ENCODE measurements around the gene ZSWIM3.

ZSWIM3 gene

DNA sequence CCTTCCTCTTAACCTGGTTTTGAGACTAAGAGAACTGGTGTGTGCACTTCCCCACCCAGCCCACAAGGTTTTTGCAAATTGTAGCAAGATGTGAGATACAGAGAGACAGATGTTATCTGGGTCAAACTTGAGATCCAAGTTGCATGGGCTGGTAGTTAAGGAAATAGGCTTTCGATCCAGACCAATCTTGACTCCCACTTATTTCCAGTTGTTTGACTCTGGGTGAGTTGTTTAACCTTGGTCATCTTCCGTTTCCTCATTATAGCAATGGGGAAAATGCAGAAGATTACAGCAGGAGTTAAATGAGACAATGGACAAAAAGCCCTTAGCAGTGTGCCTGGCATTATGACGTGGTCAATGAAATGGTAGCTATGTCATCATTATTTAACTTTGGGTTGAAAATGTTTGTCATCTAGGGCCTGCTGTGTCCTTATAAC lies 22.1 kb upstream of the ZSWIM3 start:
- H3K9me3 ChIP-seq (ENCODE audit: control insufficient read depth, insufficient read depth, low read length): no peaks in the 10 kb centered on the region
- no peak overlapping the region for H3K4me2 ChIP-seq (ENCODE audit: low read length)
- H3K27me3 ChIP-seq (ENCODE audit: control insufficient read depth, low read length): peaks cover 23% of the 10 kb centered on the region
- H3K9me2 ChIP-seq (replicated peaks; ENCODE audit: control insufficient read depth, low read length): no peaks in the 10 kb centered on the region
- H3F3A ChIP-seq (ENCODE audit: control insufficient read depth, insufficient read depth): 0 out of 2 replicates have a peak, but pooled peaks cover 2% of the 10 kb centered on the region
- H3K36me3 ChIP-seq (ENCODE audit: control insufficient read depth, low read length): no peaks in the 10 kb centered on the region
- TF ChIP-seq, protein P1, sequence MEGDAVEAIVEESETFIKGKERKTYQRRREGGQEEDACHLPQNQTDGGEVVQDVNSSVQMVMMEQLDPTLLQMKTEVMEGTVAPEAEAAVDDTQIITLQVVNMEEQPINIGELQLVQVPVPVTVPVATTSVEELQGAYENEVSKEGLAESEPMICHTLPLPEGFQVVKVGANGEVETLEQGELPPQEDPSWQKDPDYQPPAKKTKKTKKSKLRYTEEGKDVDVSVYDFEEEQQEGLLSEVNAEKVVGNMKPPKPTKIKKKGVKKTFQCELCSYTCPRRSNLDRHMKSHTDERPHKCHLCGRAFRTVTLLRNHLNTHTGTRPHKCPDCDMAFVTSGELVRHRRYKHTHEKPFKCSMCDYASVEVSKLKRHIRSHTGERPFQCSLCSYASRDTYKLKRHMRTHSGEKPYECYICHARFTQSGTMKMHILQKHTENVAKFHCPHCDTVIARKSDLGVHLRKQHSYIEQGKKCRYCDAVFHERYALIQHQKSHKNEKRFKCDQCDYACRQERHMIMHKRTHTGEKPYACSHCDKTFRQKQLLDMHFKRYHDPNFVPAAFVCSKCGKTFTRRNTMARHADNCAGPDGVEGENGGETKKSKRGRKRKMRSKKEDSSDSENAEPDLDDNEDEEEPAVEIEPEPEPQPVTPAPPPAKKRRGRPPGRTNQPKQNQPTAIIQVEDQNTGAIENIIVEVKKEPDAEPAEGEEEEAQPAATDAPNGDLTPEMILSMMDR (IDR thresholded peaks at IDR 0.05; ENCODE audit: low read depth, low read length, poor library complexity, severe bottlenecking): no peak
- no peak for TF ChIP-seq EZH2phosphoT487 (IDR thresholded peaks at IDR 0.05; ENCODE audit: borderline replicate concordance, low read length)
- H3K79me2 ChIP-seq (ENCODE audit: control insufficient read depth, low read length): no peaks in the 10 kb centered on the region
- no peak overlapping the region for H3K4me3 ChIP-seq (ENCODE audit: low read length)
- peaks cover 11% of the 10 kb centered on the region for H3K4me1 ChIP-seq (ENCODE audit: control insufficient read depth, low read length)
- H3K27ac ChIP-seq (ENCODE audit: low read depth, low read length): no peak overlapping the region
- H4K20me1 ChIP-seq (ENCODE audit: control insufficient read depth, insufficient read depth, low read depth, low read length): no peaks in the 10 kb centered on the region

DNA sequence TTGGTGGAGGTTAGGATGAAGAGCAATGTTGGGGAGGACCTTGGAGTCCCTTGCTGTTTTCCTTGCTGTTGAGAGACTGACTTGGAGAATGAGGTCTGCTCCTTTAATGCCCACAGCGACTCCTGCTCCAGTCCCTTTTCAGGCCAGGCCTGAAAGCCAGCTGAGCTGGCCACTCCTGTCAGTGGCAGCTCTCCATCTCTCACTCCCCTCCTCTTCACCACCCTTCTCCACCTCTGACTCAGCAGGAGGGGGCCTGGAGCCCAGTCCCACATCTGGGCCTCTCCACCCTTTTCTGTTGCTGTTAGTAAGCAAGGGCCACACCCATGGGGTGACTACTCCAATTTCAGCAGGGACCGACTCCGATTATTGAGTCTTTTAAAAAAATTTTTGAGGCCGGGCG lies 21.6 kb upstream of the ZSWIM3 start:
- TF ChIP-seq, protein P1 (IDR thresholded peaks at IDR 0.05; ENCODE audit: low read depth, low read length, poor library complexity, severe bottlenecking): no peak
- no peak for TF ChIP-seq EZH2phosphoT487 (IDR thresholded peaks at IDR 0.05; ENCODE audit: borderline replicate concordance, low read length)
- 0 out of 2 replicates have a peak, but pooled peaks cover 2% of the 10 kb centered on the region for H3F3A ChIP-seq (ENCODE audit: control insufficient read depth, insufficient read depth)
- H3K9me2 ChIP-seq (replicated peaks; ENCODE audit: control insufficient read depth, low read length): no peaks in the 10 kb centered on the region
- peaks cover 20% of the 10 kb centered on the region for H3K27me3 ChIP-seq (ENCODE audit: control insufficient read depth, low read length)
- H3K79me2 ChIP-seq (ENCODE audit: control insufficient read depth, low read length): no peaks in the 10 kb centered on the region
- H3K36me3 ChIP-seq (ENCODE audit: control insufficient read depth, low read length): no peaks in the 10 kb centered on the region
- no peak overlapping the region for H3K4me2 ChIP-seq (ENCODE audit: low read length)
- H3K4me3 ChIP-seq (ENCODE audit: low read length): no peak overlapping the region
- no peak overlapping the region for H3K27ac ChIP-seq (ENCODE audit: low read depth, low read length)
- no peaks in the 10 kb centered on the region for H3K9me3 ChIP-seq (ENCODE audit: control insufficient read depth, insufficient read depth, low read length)
- H4K20me1 ChIP-seq (ENCODE audit: control insufficient read depth, insufficient read depth, low read depth, low read length): no peaks in the 10 kb centered on the region
- peaks cover 11% of the 10 kb centered on the region for H3K4me1 ChIP-seq (ENCODE audit: control insufficient read depth, low read length)

DNA sequence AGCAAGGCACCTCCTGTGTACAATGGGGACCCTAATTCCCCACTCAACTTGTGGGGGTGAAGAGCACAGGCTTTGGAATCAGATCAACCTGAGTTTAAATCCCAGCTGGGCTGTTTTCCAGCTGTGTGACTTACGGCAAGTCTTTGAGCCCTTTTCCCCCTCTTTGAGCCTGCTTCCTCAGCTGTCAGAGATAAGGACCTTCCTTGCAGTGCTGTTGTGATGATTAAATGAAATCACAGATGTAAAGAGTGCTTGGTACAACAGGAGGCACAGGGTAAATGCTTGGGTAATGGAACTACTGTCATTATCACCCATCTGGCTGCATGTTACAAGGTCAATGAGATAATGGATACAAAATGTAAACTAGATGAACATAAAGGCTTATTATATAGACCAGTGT lies 20.6 kb upstream of the ZSWIM3 start:
- H3K27me3 ChIP-seq (ENCODE audit: control insufficient read depth, low read length): peaks cover 18% of the 10 kb centered on the region
- H3K27ac ChIP-seq (ENCODE audit: low read depth, low read length): no peak overlapping the region
- TF ChIP-seq EZH2phosphoT487 (IDR thresholded peaks at IDR 0.05; ENCODE audit: borderline replicate concordance, low read length): no peak
- TF ChIP-seq, protein P1 (IDR thresholded peaks at IDR 0.05; ENCODE audit: low read depth, low read length, poor library complexity, severe bottlenecking): no peak
- no peaks in the 10 kb centered on the region for H3K79me2 ChIP-seq (ENCODE audit: control insufficient read depth, low read length)
- no peaks in the 10 kb centered on the region for H3K9me3 ChIP-seq (ENCODE audit: control insufficient read depth, insufficient read depth, low read length)
- no peaks in the 10 kb centered on the region for H3K36me3 ChIP-seq (ENCODE audit: control insufficient read depth, low read length)
- no peaks in the 10 kb centered on the region for H4K20me1 ChIP-seq (ENCODE audit: control insufficient read depth, insufficient read depth, low read depth, low read length)
- peaks cover 16% of the 10 kb centered on the region for H3K4me1 ChIP-seq (ENCODE audit: control insufficient read depth, low read length)
- no peak overlapping the region for H3K4me3 ChIP-seq (ENCODE audit: low read length)
- no peaks in the 10 kb centered on the region for H3K9me2 ChIP-seq (replicated peaks; ENCODE audit: control insufficient read depth, low read length)
- no peak overlapping the region for H3K4me2 ChIP-seq (ENCODE audit: low read length)
- 0 out of 2 replicates have a peak, but pooled peaks cover 2% of the 10 kb centered on the region for H3F3A ChIP-seq (ENCODE audit: control insufficient read depth, insufficient read depth)

Data from DOHH2 (cell line).